Neural progenitor cell (in vitro differentiated cells): ENCODE data around the gene HOXC10. TPM values are rescaled to one million over a fixed set of nuclear protein-coding genes. Genes with fewer than 3 reads are reported as not detected.

ENCODE experiments used
- DNase-seq: peaks from one replicate; pipeline ENCODE4 v3.0.0-alpha.2; 2016; ENCODE audit warnings: low spot score
- H2AFZ ChIP-seq: fragments of 200-600 bp; sonication (generic); replicated peaks from 2 replicates; pipeline ENCODE4 v1.6.1; 2016; ENCODE audit warnings: antibody characterized with exemption
- H3F3A ChIP-seq: fragments of 200-600 bp; sonication (generic); 2 replicates; pipeline ENCODE4 v1.6.1; 2016; ENCODE audit warnings: antibody characterized with exemption, low read depth
- H3K27ac ChIP-seq: fragments of 200-600 bp; sonication (generic); 2 replicates; pipeline ENCODE4 v1.5.1; 2016; ENCODE audit warnings: mild to moderate bottlenecking
- H3K27me3 ChIP-seq: fragments of 200-600 bp; sonication (generic); 2 replicates; pipeline ENCODE4 v1.6.1; 2016; ENCODE audit warnings: mild to moderate bottlenecking, moderate library complexity
- H3K36me3 ChIP-seq: fragments of 200-600 bp; sonication (generic); 2 replicates; pipeline ENCODE4 v1.5.1; 2016
- H3K4me1 ChIP-seq: fragments of 200-600 bp; sonication (generic); 2 replicates; pipeline ENCODE4 v1.6.1; 2016; ENCODE audit warnings: mixed run types
- H3K4me2 ChIP-seq: fragments of 200-600 bp; sonication (generic); 2 replicates; pipeline ENCODE4 v1.6.1; 2016
- H3K4me3 ChIP-seq: fragments of 200-600 bp; sonication (generic); 2 replicates; pipeline ENCODE4 v1.5.1; 2016
- H3K79me2 ChIP-seq: fragments of 200-600 bp; sonication (generic); 2 replicates; pipeline ENCODE4 v1.6.1; 2016; ENCODE audit warnings: low read depth
- H3K9ac ChIP-seq: fragments of 200-600 bp; sonication (generic); 2 replicates; pipeline ENCODE4 v1.6.1; 2016
- H3K9me3 ChIP-seq: fragments of 200-600 bp; sonication (generic); 2 replicates; pipeline ENCODE4 v1.5.1; 2016; ENCODE audit warnings: low read depth
- H4K20me1 ChIP-seq: fragments of 200-600 bp; sonication (generic); 2 replicates; pipeline ENCODE4 v1.6.1; 2016; ENCODE audit warnings: low read depth
- H3K27ac Mint-ChIP-seq: 3 replicates; pipeline ENCODE4 v1.8.0; 2021; ENCODE audit warnings: mixed read lengths
- H3K27me3 Mint-ChIP-seq: 2 replicates; pipeline ENCODE4 v1.8.0; 2022; ENCODE audit warnings: low read depth, mild to moderate bottlenecking, inconsistent platforms, moderate library complexity, mixed read lengths; ENCODE audit not compliant: insufficient read depth
- H3K36me3 Mint-ChIP-seq: 3 replicates; pipeline ENCODE4 v1.8.0; 2021; ENCODE audit warnings: mixed read lengths
- H3K4me1 Mint-ChIP-seq: 3 replicates; pipeline ENCODE4 v1.8.0; 2021; ENCODE audit warnings: mixed read lengths
- H3K4me3 Mint-ChIP-seq: 3 replicates; pipeline ENCODE4 v1.8.0; 2021; ENCODE audit warnings: mild to moderate bottlenecking, moderate library complexity, mixed read lengths
- H3K9me3 Mint-ChIP-seq: 3 replicates; pipeline ENCODE4 v1.8.0; 2020; ENCODE audit warnings: mixed read lengths
- EZH2 ChIP-seq: fragments of 200-600 bp; sonication (generic); IDR thresholded peaks from 2 replicates; pipeline ENCODE4 v1.6.1; 2017; ENCODE audit warnings: antibody characterized with exemption, mild to moderate bottlenecking, moderate library complexity
- EZH2phosphoT487 ChIP-seq: fragments of 200-600 bp; sonication (generic); IDR thresholded peaks from 2 replicates; pipeline ENCODE4 v1.6.1; 2017; ENCODE audit warnings: antibody characterized with exemption
- total RNA-seq: library from RNA; depleted of rRNA; stranded (reverse); fragments of >200 nt; gene quantifications from 2 replicates; pipeline ENCODE4 v1.2.3, GENCODE V29; 2015; ENCODE audit warnings: low replicate concordance
- TF ChIP-seq, protein P1 (sequence below): fragments of 200-600 bp; sonication (generic); IDR thresholded peaks from 2 replicates; pipeline ENCODE4 v1.5.1; 2017; ENCODE audit warnings: antibody characterized with exemption, mild to moderate bottlenecking

The HOXC10 gene
- total RNA-seq, 1 donor from 2014 or later, result not detected

DNA sequence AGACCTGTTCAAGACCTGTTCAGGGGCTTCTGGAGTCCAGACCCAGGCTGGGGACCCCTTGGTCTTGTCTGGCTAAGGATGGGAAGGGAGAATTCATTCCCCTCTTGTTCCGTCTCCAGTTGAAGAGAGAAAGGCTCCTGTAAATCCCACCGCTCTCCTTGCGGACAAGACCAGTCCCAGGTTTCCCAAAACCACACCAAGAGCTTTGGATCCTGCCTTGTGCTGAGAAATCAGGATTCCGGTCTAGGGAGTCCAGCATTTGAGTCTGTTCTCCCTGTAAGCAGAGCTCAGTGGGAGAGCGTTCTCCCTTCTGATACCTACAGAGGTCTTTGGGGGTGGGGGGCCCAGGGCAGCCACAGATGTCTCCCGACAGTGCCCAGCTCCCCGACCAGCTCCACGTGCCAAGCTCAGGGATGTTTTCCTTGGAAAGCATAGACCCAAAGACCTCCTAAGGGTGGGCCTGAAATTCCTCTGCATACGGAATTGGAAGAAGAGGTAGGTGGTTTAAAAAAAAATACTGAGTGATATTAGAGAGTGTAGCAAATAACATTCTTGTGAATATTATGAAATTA lies 44.4 kb upstream of the HOXC10 start:
- Mint-ChIP-seq H3K36me3 (no peaks in the 10 kb centered on the region), H3K4me1 (no peaks in the 10 kb centered on the region), H3K27ac (no peak overlapping the region), H3K27me3 (peaks cover 91% of the 10 kb centered on the region), H3K4me3 (no peak overlapping the region), H3K9me3 (peaks cover 11% of the 10 kb centered on the region)
- Histone ChIP-seq H3K79me2 (no peaks in the 10 kb centered on the region), H3K9ac (no peak overlapping the region), H3F3A (no peaks in the 10 kb centered on the region), H3K4me3 (no peak overlapping the region), H2AFZ (no peak overlapping the region), H3K9me3 (no peaks in the 10 kb centered on the region), H3K27me3 (peaks cover 100% of the 10 kb centered on the region), H3K4me1 (no peaks in the 10 kb centered on the region), H3K36me3 (no peaks in the 10 kb centered on the region), H3K27ac (no peak overlapping the region), H3K4me2 (no peak overlapping the region), H4K20me1 (peaks cover 21% of the 10 kb centered on the region)
- TF ChIP-seq, protein P1, sequence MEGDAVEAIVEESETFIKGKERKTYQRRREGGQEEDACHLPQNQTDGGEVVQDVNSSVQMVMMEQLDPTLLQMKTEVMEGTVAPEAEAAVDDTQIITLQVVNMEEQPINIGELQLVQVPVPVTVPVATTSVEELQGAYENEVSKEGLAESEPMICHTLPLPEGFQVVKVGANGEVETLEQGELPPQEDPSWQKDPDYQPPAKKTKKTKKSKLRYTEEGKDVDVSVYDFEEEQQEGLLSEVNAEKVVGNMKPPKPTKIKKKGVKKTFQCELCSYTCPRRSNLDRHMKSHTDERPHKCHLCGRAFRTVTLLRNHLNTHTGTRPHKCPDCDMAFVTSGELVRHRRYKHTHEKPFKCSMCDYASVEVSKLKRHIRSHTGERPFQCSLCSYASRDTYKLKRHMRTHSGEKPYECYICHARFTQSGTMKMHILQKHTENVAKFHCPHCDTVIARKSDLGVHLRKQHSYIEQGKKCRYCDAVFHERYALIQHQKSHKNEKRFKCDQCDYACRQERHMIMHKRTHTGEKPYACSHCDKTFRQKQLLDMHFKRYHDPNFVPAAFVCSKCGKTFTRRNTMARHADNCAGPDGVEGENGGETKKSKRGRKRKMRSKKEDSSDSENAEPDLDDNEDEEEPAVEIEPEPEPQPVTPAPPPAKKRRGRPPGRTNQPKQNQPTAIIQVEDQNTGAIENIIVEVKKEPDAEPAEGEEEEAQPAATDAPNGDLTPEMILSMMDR, result no peak
- no peak for TF ChIP-seq EZH2
- TF ChIP-seq EZH2phosphoT487, result no peak
- no peak for DNase-seq

DNA sequence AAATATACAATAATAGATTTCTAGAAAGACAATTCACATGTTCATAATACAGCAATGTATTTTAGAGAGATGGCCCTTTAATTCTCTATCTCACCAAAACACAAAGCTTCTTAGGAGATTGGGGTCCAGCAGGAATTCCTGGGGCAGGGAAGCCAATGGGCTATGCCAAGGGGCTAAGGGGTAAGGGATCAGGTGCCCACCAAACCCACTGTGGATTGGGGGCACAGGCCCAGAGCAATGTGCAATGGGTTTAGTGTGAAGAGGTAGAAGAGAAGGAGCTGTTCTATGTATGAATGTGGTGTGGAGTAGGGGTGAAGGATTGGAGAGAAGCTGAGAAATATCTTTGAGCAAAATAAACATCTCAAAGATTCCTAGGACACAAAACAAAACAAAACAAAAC lies 43.8 kb upstream of the HOXC10 start:
- Histone ChIP-seq H3F3A (no peaks in the 10 kb centered on the region), H3K4me3 (no peak overlapping the region), H3K9me3 (no peaks in the 10 kb centered on the region), H3K4me1 (no peaks in the 10 kb centered on the region), H3K36me3 (no peaks in the 10 kb centered on the region), H2AFZ (no peak overlapping the region), H3K9ac (no peak overlapping the region), H4K20me1 (peaks cover 20% of the 10 kb centered on the region), H3K79me2 (no peaks in the 10 kb centered on the region), H3K4me2 (no peak overlapping the region), H3K27me3 (peaks cover 100% of the 10 kb centered on the region), H3K27ac (no peak overlapping the region)
- H3K27ac Mint-ChIP-seq, result no peak overlapping the region
- H3K4me1 Mint-ChIP-seq, result no peaks in the 10 kb centered on the region
- peaks cover 91% of the 10 kb centered on the region for H3K27me3 Mint-ChIP-seq
- peaks cover 11% of the 10 kb centered on the region for H3K9me3 Mint-ChIP-seq
- H3K36me3 Mint-ChIP-seq, result no peaks in the 10 kb centered on the region
- no peak for DNase-seq
- TF ChIP-seq, protein P1, result no peak
- no peak for TF ChIP-seq EZH2
- TF ChIP-seq EZH2phosphoT487, result no peak
- no peak overlapping the region for H3K4me3 Mint-ChIP-seq

DNA sequence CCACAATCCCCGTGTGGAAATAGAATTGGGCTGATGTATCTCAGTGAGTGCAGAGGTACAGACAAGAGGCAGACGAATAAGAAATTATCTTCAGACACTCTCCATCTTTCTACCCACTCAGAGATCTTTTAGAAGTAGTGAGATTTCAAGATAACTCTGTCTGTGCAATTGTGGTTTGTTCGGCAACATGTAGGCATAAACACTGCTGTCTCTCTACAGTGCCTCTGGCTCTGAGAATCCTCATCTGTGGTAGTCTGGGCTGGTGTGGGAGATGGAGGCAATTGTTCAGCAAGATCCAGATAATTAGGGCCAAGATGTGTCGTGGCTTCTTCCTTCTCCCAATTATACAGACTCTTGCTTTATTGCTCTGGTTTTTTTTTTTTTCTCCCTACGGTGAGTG lies 43.2 kb upstream of the HOXC10 start:
- no peak overlapping the region for H3K27ac Mint-ChIP-seq
- no peaks in the 10 kb centered on the region for H3K4me1 Mint-ChIP-seq
- peaks cover 15% of the 10 kb centered on the region for H3K9me3 Mint-ChIP-seq
- Histone ChIP-seq H3K4me3 (no peak overlapping the region), H3K4me2 (no peak overlapping the region), H3K36me3 (no peaks in the 10 kb centered on the region), H3K79me2 (no peaks in the 10 kb centered on the region), H3K9ac (no peak overlapping the region), H4K20me1 (peaks cover 17% of the 10 kb centered on the region), H3K27ac (no peak overlapping the region), H3F3A (no peaks in the 10 kb centered on the region), H3K27me3 (peaks cover 100% of the 10 kb centered on the region), H3K4me1 (no peaks in the 10 kb centered on the region), H3K9me3 (no peaks in the 10 kb centered on the region), H2AFZ (no peak overlapping the region)
- DNase-seq, result no peak
- TF ChIP-seq EZH2, result no peak
- TF ChIP-seq, protein P1, result no peak
- no peaks in the 10 kb centered on the region for H3K36me3 Mint-ChIP-seq
- peaks cover 91% of the 10 kb centered on the region for H3K27me3 Mint-ChIP-seq
- H3K4me3 Mint-ChIP-seq, result no peak overlapping the region
